NCI-H2171 treated with DMSO at 0.1 percent for 48 hours (cell line): ENCODE measurements around the gene SEPTIN11.
A peak's percentile ranks its signal among the peaks of the same experiment; 100 is the strongest.

Experiments used
- DNase-seq: peaks from one replicate; lab custom pipeline; 2025; lab: John Stamatoyannopoulos, UW

SEPTIN11 gene

DNA sequence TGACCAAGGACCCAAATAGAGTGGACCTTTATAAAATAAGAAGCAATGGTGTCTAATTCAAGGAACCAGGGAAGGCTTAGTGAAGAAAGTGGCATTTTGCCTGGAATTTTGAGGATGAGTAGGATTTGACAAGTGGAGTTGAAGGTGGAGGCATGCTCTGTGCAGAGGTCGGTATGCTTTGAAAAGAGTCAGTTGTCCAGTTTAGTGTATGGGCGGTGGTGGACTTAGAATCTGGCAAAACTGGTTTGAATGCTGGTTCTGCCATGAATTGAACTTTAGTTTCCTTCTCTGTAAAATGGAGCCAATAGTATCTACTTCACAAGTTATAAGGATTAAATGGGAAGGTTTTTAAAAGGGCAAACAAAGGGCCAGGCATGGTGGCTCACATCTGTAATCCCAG is 29.7 kb downstream of the SEPTIN11 start:
- no peak for DNase-seq

DNA sequence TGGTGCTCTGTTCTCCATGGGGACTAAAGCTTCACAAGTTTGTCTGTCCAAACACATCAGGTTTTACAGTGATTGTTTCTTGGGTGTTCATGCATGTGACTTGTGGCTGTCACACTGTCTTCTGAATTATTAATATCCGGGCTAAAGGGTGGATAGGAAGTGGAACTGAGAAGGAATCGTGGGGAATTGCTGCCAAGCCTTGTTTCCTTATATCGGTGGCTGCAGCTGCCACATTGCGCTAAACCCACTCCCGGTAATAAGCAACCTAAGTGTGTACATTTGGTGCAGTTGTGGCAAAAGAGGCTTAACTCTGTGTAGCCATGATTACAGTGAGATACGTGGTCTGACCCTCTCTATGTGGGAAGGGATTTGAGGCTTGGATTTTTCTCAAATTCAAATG is 30.7 kb downstream of the SEPTIN11 start:
- DNase-seq: no peak

DNA sequence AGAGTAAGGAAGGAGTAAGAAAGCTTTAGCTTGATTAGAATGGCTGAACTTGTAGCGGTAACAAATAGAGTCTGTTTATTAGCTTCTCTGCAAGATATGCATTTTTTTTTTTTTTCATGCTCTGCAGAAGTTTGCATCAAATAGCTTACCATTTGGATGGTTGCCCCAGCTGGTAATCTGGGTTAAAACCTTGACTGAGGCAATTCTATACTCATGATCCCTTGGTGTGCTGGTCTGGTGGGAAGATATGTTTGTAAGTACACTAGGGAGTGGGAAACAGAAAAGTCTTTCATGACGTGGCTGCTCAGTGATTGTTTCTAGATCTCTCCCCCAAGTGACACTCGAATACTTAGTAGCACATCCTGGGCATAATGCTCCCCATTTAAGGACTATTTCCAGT is 32.1 kb downstream of the SEPTIN11 start:
- DNase-seq: no peak

DNA sequence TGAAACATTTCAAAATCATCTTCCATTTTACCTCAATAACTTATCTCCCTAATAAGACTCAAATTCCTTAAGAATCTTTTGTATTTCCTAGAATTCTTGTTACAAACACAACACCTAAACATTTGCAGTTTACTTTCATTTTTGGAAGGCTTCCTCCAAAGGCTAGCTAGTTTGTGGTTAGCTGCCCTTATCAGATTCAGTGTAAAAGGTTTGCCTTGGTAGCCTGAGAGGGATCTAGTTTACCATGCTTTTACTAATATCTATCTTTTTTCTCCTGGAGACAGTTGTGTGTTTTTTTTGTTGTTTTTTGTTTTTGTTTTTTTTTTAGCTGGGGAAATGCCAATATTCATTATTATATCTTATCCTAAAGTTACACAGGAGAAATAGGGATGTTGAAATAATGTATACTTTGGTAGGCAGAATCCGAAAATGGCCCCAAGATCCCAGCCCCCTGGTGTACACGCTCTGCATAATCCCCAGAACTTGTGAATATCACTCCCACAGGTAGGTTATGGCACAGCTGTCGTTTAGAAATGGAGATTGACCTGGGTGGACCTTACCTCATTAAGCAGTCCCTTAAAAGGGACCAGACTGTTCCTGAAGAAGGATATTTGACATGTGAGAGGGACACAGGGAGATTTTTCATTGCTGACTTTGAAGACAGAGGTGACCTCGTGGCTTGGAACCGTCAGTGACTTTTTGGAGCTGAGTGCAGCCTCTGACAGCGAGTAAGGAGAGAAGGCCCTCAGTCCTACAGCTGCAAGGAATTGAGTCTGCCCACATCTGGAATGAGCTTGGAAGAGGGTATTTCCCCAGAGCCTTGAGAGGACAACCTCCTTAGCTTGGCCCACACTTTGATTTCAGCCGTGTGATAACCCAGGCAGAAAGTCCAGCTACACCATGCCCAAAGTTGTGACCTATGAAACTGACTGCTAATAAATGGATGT is 33.4 kb downstream of the SEPTIN11 start:
- DNase-seq: no peak

DNA sequence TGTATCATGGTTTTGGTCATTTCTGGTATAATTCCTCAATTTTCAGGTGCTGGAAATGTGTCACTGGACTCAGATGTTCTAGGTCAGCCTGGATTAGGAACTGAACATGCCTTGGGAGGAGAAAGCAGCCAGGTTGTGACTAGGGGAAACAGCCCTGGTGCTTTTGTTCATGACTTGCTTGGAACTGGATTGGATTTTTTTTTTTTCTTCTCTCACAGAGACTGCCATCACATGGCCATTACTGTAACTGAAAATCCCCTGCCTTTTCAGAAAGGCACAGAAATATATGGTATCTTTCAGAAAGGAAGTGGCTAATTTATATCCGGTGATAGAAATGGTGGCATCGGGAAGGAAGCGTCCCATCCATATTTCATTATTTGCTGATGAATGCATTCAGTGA is 34.6 kb downstream of the SEPTIN11 start:
- DNase-seq: no peak

DNA sequence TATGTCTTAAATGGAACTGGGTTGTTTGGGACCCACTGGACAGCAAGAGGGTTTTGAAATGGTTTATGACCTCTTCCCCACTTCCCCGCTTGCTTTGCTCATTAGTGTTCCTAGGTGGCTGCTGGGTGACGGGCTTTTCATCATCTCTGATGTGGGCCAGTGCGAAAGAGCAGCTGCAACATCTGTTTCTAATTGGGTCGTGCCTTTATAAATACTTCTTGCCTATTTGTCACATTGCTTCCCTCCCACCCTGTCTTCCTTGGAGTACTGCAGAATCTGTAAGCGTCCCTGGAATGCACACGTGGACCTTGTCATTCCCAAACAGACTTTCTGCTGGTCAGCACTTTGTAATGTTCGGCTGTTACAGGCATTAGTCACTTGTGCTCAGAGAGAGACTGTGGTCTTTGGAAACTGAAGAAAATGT is 35.2 kb downstream of the SEPTIN11 start:
- no peak for DNase-seq

DNA sequence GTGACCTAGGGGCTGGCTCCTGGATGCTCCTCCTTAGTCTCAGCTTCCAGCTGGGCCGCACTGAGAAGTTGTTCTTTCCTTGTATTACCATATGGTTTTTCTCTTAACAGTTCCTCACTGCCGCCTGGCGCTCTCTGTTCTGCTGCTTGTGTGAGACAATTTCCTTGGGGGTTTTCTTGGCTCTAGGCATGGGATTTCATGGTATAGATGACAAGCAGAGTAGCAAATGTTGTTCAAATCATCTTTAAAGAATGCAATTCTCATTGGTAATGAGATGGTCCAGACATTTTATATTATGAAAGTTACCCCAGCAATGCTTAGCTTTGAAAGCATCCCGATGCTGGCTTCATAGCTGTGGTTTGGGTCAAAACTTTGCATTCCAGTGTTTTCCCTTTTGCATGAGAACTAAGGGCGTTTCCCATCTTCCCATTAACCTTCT is 37.6 kb downstream of the SEPTIN11 start:
- DNase-seq: peak; percentile 58

DNA sequence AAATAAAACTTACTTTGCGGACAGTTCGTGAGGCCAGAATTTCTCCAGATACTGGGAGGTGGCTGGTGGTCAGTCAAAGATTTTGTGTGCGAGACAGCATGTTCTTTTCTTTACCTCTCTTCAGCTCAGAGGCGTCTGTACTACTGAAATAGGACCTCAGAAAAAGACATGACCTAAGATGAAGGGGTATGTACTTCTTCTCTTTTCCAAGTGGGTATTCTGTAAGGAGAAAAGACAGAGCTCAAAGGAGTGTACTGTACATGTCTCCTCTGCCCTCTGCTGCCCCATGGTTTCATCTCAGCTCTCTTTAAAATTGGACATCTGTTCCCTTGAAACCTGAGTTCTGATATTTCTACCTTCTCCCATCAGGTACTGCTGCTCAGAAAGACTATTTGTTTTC is 38.1 kb downstream of the SEPTIN11 start:
- peak; percentile 61 for DNase-seq

DNA sequence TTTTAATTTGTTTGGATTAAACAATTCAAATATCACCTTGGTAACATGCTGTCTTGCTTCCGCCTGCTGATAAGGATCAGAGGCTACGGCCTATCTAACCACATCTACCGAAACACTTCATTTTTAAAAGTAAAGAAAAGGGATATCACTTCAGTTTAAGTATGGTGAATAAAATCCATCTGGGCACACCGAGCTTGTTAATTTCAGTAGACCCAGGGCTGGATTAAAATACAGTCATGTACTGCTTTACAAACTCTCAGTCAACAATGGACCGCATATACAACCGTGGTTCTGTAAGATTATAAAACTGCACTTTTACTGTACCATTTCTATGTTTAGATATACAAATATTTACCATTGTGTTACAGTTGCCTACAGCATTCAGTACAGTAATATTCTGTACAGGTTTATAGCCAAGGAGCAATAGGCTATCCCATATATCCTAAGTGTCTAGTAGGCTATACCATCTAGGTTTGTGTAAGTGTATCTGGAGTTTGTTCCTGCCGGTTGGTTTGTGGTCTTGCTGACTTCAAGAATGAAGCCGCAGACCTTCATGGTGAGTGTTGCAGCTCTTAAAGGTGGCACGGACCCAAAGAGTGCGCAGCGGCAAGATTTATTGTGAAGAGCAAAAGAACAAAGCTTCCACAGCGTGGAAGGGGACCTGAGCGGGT is 40.0 kb downstream of the SEPTIN11 start:
- no peak for DNase-seq

DNA sequence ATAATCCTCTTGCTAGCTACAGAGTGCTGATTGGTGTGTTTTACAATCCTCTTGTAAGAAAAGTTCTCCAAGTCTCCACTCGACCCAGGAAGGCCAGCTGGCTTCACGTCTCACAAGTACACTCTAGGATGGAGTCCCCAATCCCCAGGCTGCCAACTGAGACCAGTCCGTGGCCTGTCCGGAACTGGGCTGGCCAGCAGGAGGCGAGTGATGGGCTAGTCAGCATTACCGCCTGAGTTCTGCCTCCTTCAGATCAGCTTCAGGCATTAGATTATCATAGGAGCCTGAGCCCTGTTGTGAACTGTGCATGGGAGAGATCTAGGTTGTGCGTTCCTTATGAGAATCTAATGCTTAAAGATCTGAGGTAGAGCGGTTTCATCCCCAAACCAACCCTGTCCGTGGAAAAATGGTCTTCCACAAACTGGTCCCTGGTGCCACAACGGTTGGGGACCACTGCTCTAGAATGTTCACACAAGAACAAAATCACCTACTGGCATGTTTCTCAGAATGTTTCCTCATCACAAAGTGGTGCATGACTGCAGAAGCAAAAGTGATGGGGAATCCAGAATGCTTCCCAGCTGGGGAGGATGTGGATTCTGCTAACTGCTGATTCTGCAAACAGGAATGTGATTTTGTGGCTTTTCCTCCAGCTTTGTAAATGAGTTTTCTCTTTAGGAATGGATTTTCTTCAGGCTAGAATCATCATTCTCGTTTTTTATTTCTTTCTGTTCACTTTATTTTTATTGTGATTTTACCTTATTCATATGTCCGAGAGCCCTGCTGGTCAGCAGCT is 40.9 kb downstream of the SEPTIN11 start:
- DNase-seq: no peak

DNA sequence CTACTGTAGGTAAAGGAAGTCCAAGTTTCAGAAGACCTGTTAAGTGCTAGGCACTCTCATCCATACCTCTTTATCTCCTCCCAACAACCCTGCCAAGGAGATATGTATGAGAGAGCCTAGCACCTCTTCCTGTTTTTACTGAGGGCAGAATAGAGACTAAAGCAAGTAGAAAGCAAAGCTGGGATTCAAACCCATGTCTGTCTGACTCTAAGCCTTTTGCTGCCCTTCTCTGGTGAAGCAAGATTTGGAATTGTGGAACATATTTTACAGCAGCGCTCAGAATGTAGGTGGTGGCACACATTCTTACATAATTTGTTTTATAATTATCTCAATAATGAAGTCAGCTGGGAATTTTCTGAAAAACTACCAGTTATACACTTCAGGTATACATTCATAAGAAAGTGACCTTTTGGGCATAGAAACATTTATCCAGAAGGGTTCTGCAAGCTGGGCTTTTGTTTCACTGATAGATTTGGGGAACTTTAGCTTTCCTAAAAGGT is 41.7 kb downstream of the SEPTIN11 start:
- DNase-seq: no peak

DNA sequence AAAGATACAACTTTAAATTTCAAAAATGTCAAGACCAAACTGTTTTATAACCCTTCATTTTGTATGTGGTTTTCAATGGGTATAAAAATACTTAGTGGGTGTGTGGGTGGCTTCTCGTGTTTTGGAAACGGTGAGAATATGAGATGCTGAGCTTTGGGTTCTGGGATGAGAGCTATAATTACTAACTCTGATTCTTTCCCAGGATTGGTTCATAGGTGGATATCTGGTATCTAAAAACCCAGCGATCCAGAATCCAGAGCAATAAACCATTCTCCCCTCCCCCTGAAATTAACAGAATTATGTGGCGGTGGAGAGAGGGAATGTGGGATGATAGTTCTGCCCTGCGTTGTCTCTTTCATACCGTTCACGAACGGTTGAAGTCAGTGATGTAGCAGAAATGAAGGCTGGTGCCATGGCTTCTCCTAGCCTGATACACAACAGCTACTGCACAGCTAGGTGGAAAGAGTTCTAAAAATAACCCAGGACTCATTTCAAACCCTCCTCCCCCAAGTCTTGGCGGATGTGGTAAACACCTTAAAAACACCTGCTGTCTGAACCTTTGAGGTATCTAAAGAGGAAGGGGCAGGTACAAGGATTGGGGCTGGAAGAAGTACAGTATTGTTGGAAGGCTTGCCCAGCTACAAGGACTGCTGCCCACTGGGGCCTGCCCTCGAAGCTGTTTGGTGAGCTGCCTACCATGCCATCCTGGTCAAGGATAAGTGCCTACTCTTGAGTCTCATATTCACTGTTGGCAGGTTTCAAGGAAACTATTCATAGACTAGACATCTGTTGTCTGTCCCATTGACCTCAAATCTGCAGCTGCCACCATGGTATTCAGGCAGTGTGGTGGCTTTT is 44.5 kb downstream of the SEPTIN11 start:
- peak; percentile 81 for DNase-seq

DNA sequence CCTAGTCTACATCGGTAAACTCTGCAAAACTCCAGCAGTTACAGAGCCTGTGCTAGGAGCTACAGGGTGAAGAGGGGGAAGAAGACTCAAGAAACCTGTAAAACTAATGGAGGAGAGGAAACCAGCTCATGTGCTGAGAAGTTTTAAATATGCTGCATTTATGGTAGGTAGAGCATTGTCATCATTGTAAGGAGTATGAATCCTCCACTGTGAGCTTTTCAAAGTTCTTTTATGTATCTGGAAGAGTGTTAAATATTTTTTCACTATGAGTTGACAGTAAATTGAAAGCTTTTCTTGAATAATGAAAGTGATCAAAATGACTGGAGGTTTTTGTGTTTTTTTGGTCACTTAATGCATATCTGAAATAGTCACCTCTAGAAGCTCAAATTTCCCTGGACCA is 46.2 kb downstream of the SEPTIN11 start:
- no peak for DNase-seq

DNA sequence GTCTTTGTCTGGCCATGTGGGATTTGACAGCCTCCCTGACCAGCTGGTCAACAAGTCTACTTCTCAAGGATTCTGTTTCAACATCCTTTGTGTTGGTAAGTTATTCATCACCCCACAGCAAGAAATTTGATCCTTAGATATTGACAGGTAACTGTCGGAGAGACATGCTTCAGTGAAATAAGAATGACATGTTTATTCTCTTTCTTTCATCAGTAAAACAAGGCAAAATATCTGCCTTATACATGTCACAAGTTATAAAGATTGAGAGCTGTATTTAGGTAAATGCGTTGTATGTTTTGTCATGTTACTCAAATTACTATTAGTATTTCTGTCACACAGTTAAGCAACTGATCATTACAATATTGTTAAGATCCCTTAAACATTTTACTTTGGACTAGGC is 46.9 kb downstream of the SEPTIN11 start:
- peak; percentile 29 for DNase-seq

DNA sequence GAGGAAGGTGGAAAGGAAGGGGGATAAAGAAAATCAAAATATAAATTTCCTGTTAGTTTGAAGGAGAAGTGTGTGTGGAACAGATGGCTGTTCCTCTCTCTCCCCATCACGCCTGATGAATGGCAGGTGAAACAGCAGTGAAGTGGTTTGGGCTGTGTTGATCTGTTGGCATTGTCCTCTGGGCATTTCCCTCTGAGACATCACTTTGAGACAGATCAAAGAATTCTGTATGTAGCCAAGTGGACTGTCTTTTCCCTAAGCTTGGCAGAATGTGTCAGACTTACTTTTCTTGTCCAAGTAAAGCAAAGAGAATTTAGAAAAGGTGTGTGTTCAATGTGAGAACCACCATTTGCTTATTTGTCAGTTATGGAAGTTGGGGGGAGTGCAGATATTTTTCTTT is 47.5 kb downstream of the SEPTIN11 start:
- DNase-seq: peak; percentile 8

DNA sequence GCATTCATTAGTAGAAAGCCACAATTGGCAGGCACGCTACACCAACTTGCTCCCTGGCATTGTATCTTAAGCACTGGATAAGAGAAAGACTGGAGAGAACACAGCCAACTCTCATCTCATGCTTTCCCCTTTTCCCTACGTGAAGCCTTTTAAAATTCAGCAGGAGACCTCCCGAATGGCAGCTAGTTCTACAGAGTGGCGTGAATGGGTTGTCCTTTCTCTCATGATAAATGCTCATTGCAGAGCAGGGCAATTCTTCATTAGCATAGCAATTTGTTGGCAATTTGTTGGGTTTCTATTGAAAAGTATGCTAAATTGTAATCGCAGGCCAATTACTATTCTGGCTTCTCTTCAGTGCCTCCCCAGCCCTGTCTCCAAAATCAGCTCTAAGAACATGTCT is 48.0 kb downstream of the SEPTIN11 start:
- DNase-seq: no peak

DNA sequence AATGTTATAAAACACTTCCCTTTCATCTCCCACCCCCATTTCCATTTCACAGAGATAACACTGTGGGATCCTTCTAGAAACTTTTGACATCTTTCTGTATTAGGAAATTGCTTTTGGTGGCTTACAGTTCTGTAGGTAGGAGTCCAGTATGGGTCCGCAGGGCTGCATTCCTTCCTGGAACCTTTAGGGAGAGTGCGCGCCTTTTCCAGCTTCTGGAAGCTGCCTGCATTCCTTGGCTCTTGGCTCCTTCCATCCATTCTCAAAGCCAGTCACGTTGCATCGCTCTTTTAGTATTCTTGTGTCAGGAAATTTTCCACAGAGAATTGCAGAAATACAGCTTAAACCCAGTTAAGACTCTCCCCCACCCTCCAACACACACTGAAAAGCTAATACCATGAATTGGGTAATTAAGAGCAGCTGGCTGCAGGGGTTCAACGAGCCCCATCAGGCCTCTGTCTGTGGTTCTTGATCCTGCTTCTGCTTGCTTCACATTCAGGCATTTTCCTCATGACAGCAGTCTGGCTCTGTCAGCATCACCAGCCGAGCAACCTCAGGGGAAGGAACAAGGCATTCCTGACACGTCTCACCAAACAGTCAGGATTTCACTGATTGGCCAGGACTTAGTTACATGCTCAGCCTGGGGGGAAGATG is 48.8 kb downstream of the SEPTIN11 start:
- DNase-seq: no peak
